Measurements from ENCODE around the gene TNS1.

The TNS1 gene

GRCh38 chr2:217979151-217979811 is 23.5 kb downstream of the TNS1 start:
- DNase-seq, result no peak

- DNase-seq, result no peak
Measured at GRCh38 chr2:217978536-217979150, 24.2 kb downstream of the TNS1 start.

- DNase-seq, result no peak
Measured at GRCh38 chr2:217977840-217978535, 24.8 kb downstream of the TNS1 start.

GRCh38 chr2:217976301-217976700 is 26.5 kb downstream of the TNS1 start:
- DNase-seq, result no peak

DNA sequence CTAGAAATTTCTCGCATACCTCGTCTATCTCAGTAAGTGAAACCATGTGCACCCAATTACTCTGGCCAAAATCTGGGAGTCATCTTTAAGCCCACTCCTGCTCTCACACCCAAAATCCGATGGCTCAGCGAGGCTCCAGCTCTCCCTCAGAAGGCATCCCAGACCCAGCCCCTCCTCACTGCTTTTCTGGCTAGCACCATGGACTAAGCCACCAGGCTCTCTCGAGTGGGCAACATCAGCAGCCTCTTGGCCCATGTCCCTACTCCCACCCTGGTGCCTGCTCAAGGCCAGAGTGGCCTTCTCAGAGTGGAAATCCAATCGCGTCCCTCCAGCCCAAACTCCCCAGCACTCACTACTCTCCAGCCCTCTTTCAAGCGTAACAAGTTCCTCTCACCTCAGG is 27.2 kb downstream of the TNS1 start:
- no peak for DNase-seq

- no peak for DNase-seq
Measured at GRCh38 chr2:217974389-217975005, 28.3 kb downstream of the TNS1 start.

DNA sequence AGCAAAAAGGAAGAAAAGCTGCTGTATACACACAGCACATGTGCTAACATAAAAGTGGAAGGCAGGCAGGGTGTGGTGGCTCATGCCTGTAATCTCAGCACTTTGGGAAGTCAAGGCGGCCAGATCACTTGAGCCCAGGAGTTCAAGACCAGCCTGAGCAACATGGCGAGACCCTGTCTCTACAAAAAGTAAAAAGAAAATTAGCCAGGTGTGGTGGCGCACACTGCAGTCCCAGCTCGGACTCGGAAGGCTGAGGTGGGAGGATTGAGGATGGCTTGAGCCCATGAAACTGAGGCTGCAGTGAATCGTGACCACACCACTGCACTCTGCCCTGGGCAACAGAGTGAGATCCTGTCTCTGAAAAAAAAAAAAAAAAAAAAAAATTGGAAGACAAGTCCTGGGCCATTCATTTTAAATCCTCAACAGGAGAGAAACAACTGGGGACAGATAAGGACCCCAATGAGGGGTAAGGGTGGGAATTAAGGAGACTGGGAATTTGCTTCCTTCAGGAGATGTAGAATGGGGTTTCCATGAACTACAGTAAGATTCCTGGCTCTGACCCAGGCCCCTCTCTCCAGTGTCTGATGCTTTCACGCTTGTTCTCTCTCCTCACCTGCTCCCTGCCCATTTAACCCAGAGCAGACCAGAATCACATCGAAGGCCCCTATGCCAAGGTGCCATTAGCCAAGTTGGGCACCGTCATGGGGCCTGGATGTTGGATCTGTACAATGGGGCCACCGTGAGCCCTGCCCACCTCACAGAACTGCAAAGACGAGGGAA is 29.6 kb downstream of the TNS1 start:
- no peak for DNase-seq

- no peak for DNase-seq
Measured at GRCh38 chr2:217972490-217972889, 30.3 kb downstream of the TNS1 start.

DNA sequence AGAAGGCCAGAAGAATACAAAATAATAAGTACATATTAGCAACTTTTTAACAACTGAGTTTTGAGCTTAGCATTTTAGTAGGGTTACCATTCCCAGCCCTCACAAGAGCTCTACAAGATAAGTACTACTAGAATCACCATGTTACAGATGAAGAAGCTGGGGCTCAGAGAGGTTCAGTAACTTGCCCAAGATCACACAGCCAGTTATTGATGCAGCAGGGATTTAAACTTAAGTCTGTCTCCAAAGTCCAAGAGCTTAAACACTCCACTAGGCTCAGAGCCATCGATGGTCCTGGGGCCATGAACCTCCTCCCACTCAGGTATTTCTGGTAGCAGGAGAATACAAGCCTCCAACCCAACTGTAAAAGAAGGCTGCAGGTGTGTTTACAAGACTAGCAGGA is 30.8 kb downstream of the TNS1 start:
- DNase-seq, result no peak

- DNase-seq, result no peak
Measured at GRCh38 chr2:217971166-217971565, 31.6 kb downstream of the TNS1 start.

GRCh38 chr2:217970206-217970605 is 32.6 kb downstream of the TNS1 start:
- DNase-seq, result no peak

- no peak for DNase-seq
Measured at GRCh38 chr2:217969588-217969987, 33.2 kb downstream of the TNS1 start.

DNA sequence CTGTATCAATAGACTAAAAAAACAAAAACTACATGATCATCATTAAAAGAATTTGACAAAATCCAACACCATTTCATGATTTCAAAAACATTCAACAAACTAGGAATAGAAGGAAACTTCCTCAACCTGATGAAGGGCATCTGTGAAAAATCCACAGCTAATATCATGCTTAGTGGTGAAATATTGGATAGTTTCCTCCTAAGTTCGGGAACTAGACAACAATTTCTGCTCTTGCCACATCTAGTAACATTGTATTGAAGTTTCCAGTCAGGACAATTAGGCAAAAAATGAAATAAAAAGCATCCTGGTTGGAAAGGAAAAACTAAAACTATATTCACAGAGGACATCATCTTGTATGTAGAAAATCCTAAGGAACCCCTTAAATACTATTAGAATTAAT is 34.8 kb downstream of the TNS1 start:
- DNase-seq, result no peak

GRCh38 chr2:217966423-217967070 is 36.2 kb downstream of the TNS1 start:
- DNase-seq, result no peak

DNA sequence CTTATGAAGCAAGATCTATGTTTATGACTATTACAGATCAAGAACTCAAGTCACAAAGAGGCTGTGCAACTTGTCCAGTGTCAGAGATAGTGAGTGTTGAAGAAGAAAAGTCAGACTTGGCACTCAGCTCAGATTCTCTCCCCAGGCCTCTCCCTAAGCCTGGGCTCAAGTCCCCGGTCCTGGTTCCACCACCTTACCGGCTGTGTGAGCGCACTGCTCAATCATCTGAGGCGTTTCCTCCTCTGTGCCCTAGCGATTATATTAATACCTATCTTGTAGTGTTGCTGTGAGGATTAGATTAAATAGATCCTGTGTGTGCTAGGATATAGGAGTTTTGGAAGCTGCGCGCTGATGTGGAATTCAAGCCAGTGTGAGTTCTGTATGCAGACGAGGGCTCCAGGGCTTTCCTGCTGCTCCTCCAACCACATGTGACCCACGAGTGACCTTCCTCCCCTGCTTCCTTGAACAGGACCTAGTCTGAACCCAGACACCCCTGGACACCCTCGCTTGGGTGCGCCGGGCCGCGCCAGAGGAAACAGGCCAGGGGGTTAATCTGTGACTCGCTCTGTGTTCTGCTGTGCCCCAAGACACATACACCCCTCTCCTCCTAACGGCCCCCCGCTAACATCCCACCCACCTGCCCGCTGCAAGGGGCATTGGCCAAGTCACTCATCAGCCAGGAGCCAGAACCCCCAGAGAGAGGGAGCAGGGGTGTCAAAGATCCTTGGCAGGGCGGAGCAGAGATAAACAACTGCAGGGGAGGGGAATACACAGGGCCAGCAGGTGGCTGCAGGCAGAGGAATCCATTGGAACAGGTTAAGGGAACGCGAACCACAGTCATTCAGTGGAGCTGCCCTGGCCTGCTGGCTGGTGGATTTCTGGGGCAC is 38.3 kb downstream of the TNS1 start:
- DNase-seq, result no peak

DNA sequence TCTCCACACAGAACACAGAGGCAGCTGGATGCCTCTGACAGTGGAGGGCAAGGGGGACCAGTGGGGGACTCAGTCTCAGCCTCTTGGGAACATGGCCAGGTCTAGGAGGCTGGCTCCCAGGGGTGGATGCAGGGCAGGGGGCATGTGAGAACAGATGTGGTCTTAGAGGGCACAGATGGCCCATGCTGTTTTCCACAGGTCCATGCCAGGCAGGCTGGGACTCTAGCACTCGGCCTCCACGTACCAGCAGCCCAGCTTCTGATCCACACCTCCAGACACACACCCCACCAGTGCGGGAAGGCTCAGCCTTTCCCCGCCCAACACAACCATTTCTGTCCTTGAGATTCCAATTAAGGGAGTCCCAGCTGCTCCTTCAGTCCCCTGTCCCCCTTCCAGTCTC is 42.4 kb downstream of the TNS1 start:
- DNase-seq, result no peak

DNA sequence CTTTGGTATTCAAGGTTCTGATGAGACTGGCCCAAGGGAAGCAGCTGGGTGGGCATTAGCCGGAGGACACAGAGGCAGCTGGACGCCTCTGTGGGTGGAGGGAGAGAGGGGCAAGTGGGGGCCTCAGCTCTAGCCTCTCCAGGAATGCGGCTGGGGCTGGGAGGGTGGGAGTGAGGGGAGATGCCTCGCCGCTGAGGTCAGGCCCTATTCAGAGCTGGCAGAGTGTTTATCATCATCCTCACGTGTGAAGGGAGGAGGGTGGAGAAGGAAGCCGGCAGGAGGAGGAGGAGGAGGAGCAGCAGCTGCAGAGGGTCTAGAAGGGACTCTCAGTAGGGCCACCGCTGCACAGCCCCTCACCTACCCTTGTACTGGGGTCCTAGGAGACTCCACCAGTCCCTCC is 43.1 kb downstream of the TNS1 start:
- no peak for DNase-seq

- no peak for DNase-seq
Measured at GRCh38 chr2:217958884-217959225, 43.9 kb downstream of the TNS1 start.

- DNase-seq, result no peak
Measured at GRCh38 chr2:217958206-217958883, 44.5 kb downstream of the TNS1 start.

- DNase-seq, result no peak
Measured at GRCh38 chr2:217956586-217957457, 46.0 kb downstream of the TNS1 start.

Measured in activated CD8-positive, alpha-beta memory T cell treated with anti-CD3 and anti-CD28 coated beads, Interleukin-2, amount 50 U/mL, for 48 hours (primary cell).